ENCODE data around the gene ATG7.

- no peak for TF ChIP-seq POLR2AphosphoS5 (IDR thresholded peaks at IDR 0.05; ENCODE audit: borderline replicate concordance, low read depth, low read length)
- no peak for TF ChIP-seq FOXP2 (optimal IDR thresholded peaks at IDR 0.05; ENCODE audit: control extremely low read depth, extremely low read length, insufficient read depth)
Measured at GRCh38 chr3:11239796-11240195, 32.4 kb upstream of the ATG7 start.

Measured in SK-N-MC (cell line).